Measurements from ENCODE around the gene CACTIN.

The CACTIN gene

GRCh38 chr19:3563709-3564524 lies 62.7 kb downstream of the CACTIN start:
- DNase-seq (ENCODE audit: low read depth): no peak

Measured in non-pigmented ciliary epithelial cell (primary cell).